Heart right ventricle (tissue), 16 donors: Measurements from ENCODE around the gene TAMALIN. TPM values are rescaled to one million over a fixed set of nuclear protein-coding genes. Genes with fewer than 3 reads are reported as not detected.

ENCODE experiments used
- ATAC-seq, 8 donors: fragments of 200-7000 bp; cut with Tn5 transposase; one replicate each; pipeline ENCODE4 v1.9.1; 2020; ENCODE audit warnings: mild to moderate bottlenecking in 8 of 8, moderate library complexity in 8 of 8, moderate number of reproducible peaks in 1 of 8
- DNase-seq, 2 donors: peaks; one replicate each; pipeline ENCODE4 v3.0.0-alpha.2; 2020
- H3K27ac ChIP-seq, 10 donors: fragments of 200-600 bp; sonication (generic) in 2 of 10; one replicate each; pipeline versions ENCODE4 v1.5.0 to v1.8.0; 2020 to 2022; ENCODE audit warnings: mild to moderate bottlenecking in 3 of 10
- H3K27me3 ChIP-seq, 7 donors: fragments of 200-600 bp; one replicate each; pipeline ENCODE4 v1.8.0; 2021 to 2022; ENCODE audit warnings: mild to moderate bottlenecking in 2 of 7
- H3K36me3 ChIP-seq, 9 donors: fragments of 200-600 bp; sonication (generic) in 1 of 9; one replicate each; pipeline versions ENCODE4 v1.5.0 to v1.8.0; 2020 to 2022; ENCODE audit warnings: mild to moderate bottlenecking in 2 of 9
- H3K4me1 ChIP-seq, 9 donors: fragments of 200-600 bp; sonication (generic) in 1 of 9; one replicate each; pipeline versions ENCODE4 v1.5.0 to v1.8.0; 2020 to 2022; ENCODE audit warnings: mild to moderate bottlenecking in 4 of 9
- H3K4me3 ChIP-seq, 10 donors: fragments of 200-600 bp; sonication (generic) in 2 of 10; one replicate each; pipeline versions ENCODE4 v1.5.0 to v1.8.0; 2020 to 2022; ENCODE audit warnings: mild to moderate bottlenecking in 7 of 10, moderate library complexity in 2 of 10
- H3K9me3 ChIP-seq, 11 donors: fragments of 200-600 bp in 10 of 11; sonication (generic) in 2 of 11; one replicate each; pipeline versions ENCODE4 v1.5.0 to v1.8.0; 2013 to 2022; ENCODE audit warnings: mild to moderate bottlenecking in 2 of 11, control low read depth in 1 of 11, moderate library complexity in 1 of 11
- CTCF ChIP-seq, 9 donors: fragments of 200-600 bp; sonication (generic) in 2 of 9; IDR thresholded peaks; one replicate each; pipeline versions ENCODE4 v1.5.0 to v1.8.0; 2021 to 2022; ENCODE audit warnings: antibody characterized with exemption in 9 of 9, mild to moderate bottlenecking in 5 of 9, moderate library complexity in 1 of 9
- WGBS, 2 donors: extraction: QIAGEN DNeasy Blood & Tissue Kit; methylation state at CpG; one replicate each; pipeline ENCODE4 v1.1.7; 2013; ENCODE audit warnings: inconsistent platforms in 1 of 2; 5-methylcytosine and 5-hydroxymethylcytosine counted together
- intact Hi-C, 10 donors: fragments of 100-400 bp; cut with DNase I; formaldehyde crosslinking; loops; one replicate each; pipeline versions ENCODE4 v1.11.1 to v1.14.2; 2022
- polyA plus RNA-seq, 2 donors: library from polyadenylated mRNA; stranded (reverse); fragments of 200-250 nt; gene quantifications; one replicate each; pipeline ENCODE4 v1.2.3, GENCODE V29; 2013
- total RNA-seq, 10 donors: library from RNA; stranded (reverse); fragmentation: NEBNext Ultra II Directional in 3 of 10; extraction: Animal tissue kit (Norgen Biotek cat#: 25700) in 3 of 10; gene quantifications; one replicate each; pipeline versions ENCODE4 v1.2.1 to v1.2.4, GENCODE V29; 2021 to 2023
- donor health status: Arrhythmogenic right ventricular cardiomyopathy.
- donor health status: ischemic (EF 13 %, LVEDD 7.1; RV severe dilation, severe dysfunction).
- donor health status: healthy with polysubstance abuse.
- donor health status: DM: no; HTN: yes; CAD: no.
- donor health status: DM: no; HTN: no; CAD: no.
- donor health status: ischemic (EF 25% LVEDD 6.9; RV normal size, moderate dysfunction).
- donor health status: ischemic (EF 25% LVEDD 5.7; RV mildly dilated, moderate dysfunction).
- donor health status: healthy.
- donor health status: DM: yes; HTN: yes; CAD: no.
- donor health status: Ischemic cardiomyopathy.
- donor health status: ischemic (EF 35%, LVEDD 5.7; RV mildly dilated, moderate dysfunction).
- donor health status: nonischemic (EF 11% LVEDD 7.7; RV severe dilation, severe dysfunction).
- donor health status: DM: yes; HTN: yes; CAD: no.
- donor health status: PGD.
- donor health status: ischemic (EF 29% LVEDD 5.4; RV normal size, mild dysfunction).
- donor health status: nonischemic (EF 23%, LVEDD 6.1; RV moderate dilation, normal function).

The TAMALIN gene
- total and polyA plus RNA-seq, 12 donors = 16.6 to 58.8 (median 26.9) TPM

GRCh38 chr12:51997136-51997535 lies 9.6 kb upstream of the TAMALIN start:
- Histone ChIP-seq H3K27me3 (no peaks in the 10 kb centered on the region), H3K36me3 (peaks cover 0 to 70% (median 17%) of the 10 kb centered on the region in 9 donors), H3K4me1 (peaks cover 0 to 3% (median 0%) of the 10 kb centered on the region in 9 donors), H3K27ac (no peak overlapping the region), H3K9me3 (no peaks in the 10 kb centered on the region), H3K4me3 (no peak overlapping the region)
- WGBS, 2 donors = 90 to 91% methylated on average over 5 of the region's 5 CpGs
- no peak for TF ChIP-seq CTCF (IDR thresholded peaks at IDR 0.05)
- intact Hi-C loops = loop anchor here in 2 of 10 donors (5.0 to 10.0 kb wide), 2 partner anchors 120 to 128 kb away; no protein-coding TSS in a partner anchor
- DNase-seq (no peak), ATAC-seq (no peak)

GRCh38 chr12:52003016-52003550 lies 3.7 kb upstream of the TAMALIN start:
- intact Hi-C loops = loop anchor here in 7 of 10 donors (5.0 kb wide), 3 partner anchors 79 to 119 kb away; no protein-coding TSS in a partner anchor
- TF ChIP-seq CTCF (IDR thresholded peaks at IDR 0.05) = no peak

GRCh38 chr12:52003591-52003990 lies 3.2 kb upstream of the TAMALIN start:
- Histone ChIP-seq H3K27me3 (peaks cover 0 to 30% (median 11%) of the 10 kb centered on the region in 7 donors), H3K36me3 (peaks cover 0 to 13% (median 0%) of the 10 kb centered on the region in 9 donors), H3K4me3 (no peak overlapping the region), H3K9me3 (no peaks in the 10 kb centered on the region), H3K27ac (no peak overlapping the region), H3K4me1 (peaks cover 4 to 40% (median 20%) of the 10 kb centered on the region in 9 donors)
- WGBS, 2 donors = 80 to 89% methylated on average over 6 of the region's 6 CpGs
- no peak for ATAC-seq
- intact Hi-C loops = loop anchor here in 7 of 10 donors (5.0 kb wide), 3 partner anchors 79 to 119 kb away; no protein-coding TSS in a partner anchor
- DNase-seq = no peak
- no peak for TF ChIP-seq CTCF (IDR thresholded peaks at IDR 0.05)

More at GRCh38 chr12:52003016-52003550, 3.7 kb upstream of the TAMALIN start:
- no peak for ATAC-seq
- Histone ChIP-seq H3K4me3 (no peak overlapping the region), H3K27ac (no peak overlapping the region), H3K4me1 (peaks cover 4 to 35% (median 19%) of the 10 kb centered on the region in 9 donors), H3K27me3 (peaks cover 0 to 30% (median 11%) of the 10 kb centered on the region in 7 donors), H3K9me3 (no peaks in the 10 kb centered on the region), H3K36me3 (peaks cover 0 to 18% (median 0%) of the 10 kb centered on the region in 9 donors)
- WGBS, 2 donors = 90 to 92% methylated on average over 8 of the region's 8 CpGs
- DNase-seq = no peak

- 55 to 66% methylated on average over 5 of the region's 5 CpGs for WGBS, 2 donors
- H3K4me1 ChIP-seq = peaks cover 4 to 46% (median 25%) of the 10 kb centered on the region in 9 donors
- peak overlapping the region in 2 of 10 donors; percentile 25 to 41 for H3K27ac ChIP-seq
- H3K36me3 ChIP-seq = peaks cover 0 to 8% (median 0%) of the 10 kb centered on the region in 9 donors
- ATAC-seq = peak in 5 of 8 donors; percentile 12 to 33 (median 25)
- H3K27me3 ChIP-seq = peaks cover 0 to 30% (median 11%) of the 10 kb centered on the region in 7 donors
- intact Hi-C loops = loop anchor here in 8 of 10 donors (1.0 to 5.0 kb wide), 8 partner anchors 16 to 118 kb away; no protein-coding TSS in a partner anchor
- H3K9me3 ChIP-seq = no peaks in the 10 kb centered on the region
- peak; percentile 58 to 78 (median 73) for TF ChIP-seq CTCF (IDR thresholded peaks at IDR 0.05)
- H3K4me3 ChIP-seq = no peak overlapping the region
- DNase-seq = peak; percentile 40 to 63
Measured at GRCh38 chr12:52004042-52004648, 2.6 kb upstream of the TAMALIN start.
